ENCODE data around the gene GRHL3. TPM values are rescaled to one million over a fixed set of nuclear protein-coding genes. Genes with fewer than 3 reads are reported as not detected.

The GRHL3 gene
- total RNA-seq, 1 donor from 2014 or later, result 1.5 TPM

- Mint-ChIP-seq H3K4me3 (no peak overlapping the region), H3K27me3 (ENCODE audit: insufficient read depth, low read depth) (peaks cover 11% of the 10 kb centered on the region), H3K36me3 (no peaks in the 10 kb centered on the region), H3K9me3 (no peaks in the 10 kb centered on the region), H3K4me1 (peaks cover 19% of the 10 kb centered on the region), H3K27ac (no peak overlapping the region)
- Histone ChIP-seq H2AFZ (replicated peaks) (no peak overlapping the region), H3K27ac (no peak overlapping the region), H3F3A (ENCODE audit: low read depth) (no peaks in the 10 kb centered on the region), H3K9me3 (ENCODE audit: low read depth) (no peaks in the 10 kb centered on the region), H3K36me3 (no peaks in the 10 kb centered on the region), H4K20me1 (ENCODE audit: low read depth) (no peaks in the 10 kb centered on the region), H3K4me1 (peaks cover 9% of the 10 kb centered on the region), H3K4me2 (no peak overlapping the region), H3K4me3 (no peak overlapping the region), H3K27me3 (peaks cover 3% of the 10 kb centered on the region), H3K79me2 (ENCODE audit: low read depth) (no peaks in the 10 kb centered on the region), H3K9ac (no peak overlapping the region)
- DNase-seq (ENCODE audit: low spot score), result no peak
- TF ChIP-seq, protein P1, sequence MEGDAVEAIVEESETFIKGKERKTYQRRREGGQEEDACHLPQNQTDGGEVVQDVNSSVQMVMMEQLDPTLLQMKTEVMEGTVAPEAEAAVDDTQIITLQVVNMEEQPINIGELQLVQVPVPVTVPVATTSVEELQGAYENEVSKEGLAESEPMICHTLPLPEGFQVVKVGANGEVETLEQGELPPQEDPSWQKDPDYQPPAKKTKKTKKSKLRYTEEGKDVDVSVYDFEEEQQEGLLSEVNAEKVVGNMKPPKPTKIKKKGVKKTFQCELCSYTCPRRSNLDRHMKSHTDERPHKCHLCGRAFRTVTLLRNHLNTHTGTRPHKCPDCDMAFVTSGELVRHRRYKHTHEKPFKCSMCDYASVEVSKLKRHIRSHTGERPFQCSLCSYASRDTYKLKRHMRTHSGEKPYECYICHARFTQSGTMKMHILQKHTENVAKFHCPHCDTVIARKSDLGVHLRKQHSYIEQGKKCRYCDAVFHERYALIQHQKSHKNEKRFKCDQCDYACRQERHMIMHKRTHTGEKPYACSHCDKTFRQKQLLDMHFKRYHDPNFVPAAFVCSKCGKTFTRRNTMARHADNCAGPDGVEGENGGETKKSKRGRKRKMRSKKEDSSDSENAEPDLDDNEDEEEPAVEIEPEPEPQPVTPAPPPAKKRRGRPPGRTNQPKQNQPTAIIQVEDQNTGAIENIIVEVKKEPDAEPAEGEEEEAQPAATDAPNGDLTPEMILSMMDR (IDR thresholded peaks at IDR 0.05), result no peak
- TF ChIP-seq EZH2phosphoT487 (IDR thresholded peaks at IDR 0.05) (no peak), EZH2 (IDR thresholded peaks at IDR 0.05) (no peak)
Observed at GRCh38 chr1:24331961-24332673, 13.0 kb downstream of the GRHL3 start.

- peaks cover 46% of the 10 kb centered on the region for H3K4me1 Mint-ChIP-seq
- H3K27ac Mint-ChIP-seq, result no peak overlapping the region
Observed at GRCh38 chr1:24336075-24336474, 16.9 kb downstream of the GRHL3 start.

GRCh38 chr1:24337455-24337854 is 18.3 kb downstream of the GRHL3 start:
- no peaks in the 10 kb centered on the region for H3K36me3 Mint-ChIP-seq
- peaks cover 56% of the 10 kb centered on the region for H3K4me1 Mint-ChIP-seq

More at GRCh38 chr1:24336075-24336474, 16.9 kb downstream of the GRHL3 start:
- TF ChIP-seq EZH2 (IDR thresholded peaks at IDR 0.05), result no peak
- TF ChIP-seq, protein P1 (IDR thresholded peaks at IDR 0.05), result no peak
- TF ChIP-seq EZH2phosphoT487 (IDR thresholded peaks at IDR 0.05), result no peak
- Histone ChIP-seq H3K9ac (no peak overlapping the region), H3K9me3 (ENCODE audit: low read depth) (no peaks in the 10 kb centered on the region), H3K36me3 (no peaks in the 10 kb centered on the region), H3F3A (ENCODE audit: low read depth) (no peaks in the 10 kb centered on the region), H4K20me1 (ENCODE audit: low read depth) (no peaks in the 10 kb centered on the region), H2AFZ (replicated peaks) (no peak overlapping the region), H3K4me1 (peaks cover 21% of the 10 kb centered on the region), H3K27ac (no peak overlapping the region), H3K4me2 (no peak overlapping the region), H3K4me3 (no peak overlapping the region), H3K79me2 (ENCODE audit: low read depth) (no peaks in the 10 kb centered on the region), H3K27me3 (no peaks in the 10 kb centered on the region)
- Mint-ChIP-seq H3K36me3 (no peaks in the 10 kb centered on the region), H3K9me3 (no peaks in the 10 kb centered on the region), H3K4me3 (no peak overlapping the region), H3K27me3 (ENCODE audit: insufficient read depth, low read depth) (peaks cover 13% of the 10 kb centered on the region)
- DNase-seq (ENCODE audit: low spot score), result no peak

More at GRCh38 chr1:24337455-24337854, 18.3 kb downstream of the GRHL3 start:
- Histone ChIP-seq H3K4me3 (no peak overlapping the region), H3K79me2 (ENCODE audit: low read depth) (no peaks in the 10 kb centered on the region), H2AFZ (replicated peaks) (no peak overlapping the region), H3K9me3 (ENCODE audit: low read depth) (no peaks in the 10 kb centered on the region), H3K4me2 (no peak overlapping the region), H3F3A (ENCODE audit: low read depth) (no peaks in the 10 kb centered on the region), H3K36me3 (no peaks in the 10 kb centered on the region), H4K20me1 (ENCODE audit: low read depth) (no peaks in the 10 kb centered on the region), H3K27ac (no peak overlapping the region), H3K9ac (no peak overlapping the region), H3K27me3 (no peaks in the 10 kb centered on the region), H3K4me1 (peaks cover 30% of the 10 kb centered on the region)
- H3K9me3 Mint-ChIP-seq, result no peaks in the 10 kb centered on the region
- TF ChIP-seq EZH2 (IDR thresholded peaks at IDR 0.05), result no peak
- no peak for TF ChIP-seq EZH2phosphoT487 (IDR thresholded peaks at IDR 0.05)
- TF ChIP-seq, protein P1 (IDR thresholded peaks at IDR 0.05), result no peak
- no peak overlapping the region for H3K4me3 Mint-ChIP-seq
- no peak for DNase-seq (ENCODE audit: low spot score)
- H3K27me3 Mint-ChIP-seq (ENCODE audit: insufficient read depth, low read depth), result peaks cover 13% of the 10 kb centered on the region
- H3K27ac Mint-ChIP-seq, result peak overlapping the region; percentile 57

Data from neural progenitor cell (in vitro differentiated cells).